Right cardiac atrium (tissue), 5 donors: ENCODE measurements around the gene MPDU1. TPM values are rescaled to one million over a fixed set of nuclear protein-coding genes. Genes with fewer than 3 reads are reported as not detected.
"Not testable (repeated sequence)": the region's sequence is repeated elsewhere in the genome, so short reads cannot be mapped to it uniquely, and the experiment has no call there.

Experiments
- ATAC-seq, 2 donors: fragments of 200-7000 bp; cut with Tn5 transposase; one replicate each; pipeline versions ENCODE4 v1.8.0 to v1.9.1; 2020; ENCODE audit warnings: moderate library complexity in 2 of 2, mild to moderate bottlenecking in 1 of 2
- DNase-seq, 3 donors: peaks; one replicate each; pipeline ENCODE4 v3.0.0-alpha.2; 2020
- H3K27ac ChIP-seq: one replicate; pipeline ENCODE4 v1.5.1; 2013; ENCODE audit warnings: mild to moderate bottlenecking, low read length, control low read depth, moderate library complexity
- H3K27me3 ChIP-seq: one replicate; pipeline ENCODE4 v1.6.1; 2013; ENCODE audit not compliant: control insufficient read depth, insufficient read depth
- H3K4me1 ChIP-seq: one replicate; pipeline ENCODE4 v1.6.1; 2013; ENCODE audit warnings: low read length; ENCODE audit not compliant: control insufficient read depth, insufficient read depth
- H3K4me3 ChIP-seq: one replicate; pipeline ENCODE4 v1.5.1; 2013; ENCODE audit warnings: low read length, control low read depth
- H3K9me3 ChIP-seq: one replicate; pipeline ENCODE4 v1.6.1; 2013; ENCODE audit warnings: low read length; ENCODE audit not compliant: control insufficient read depth
- WGBS: extraction: QIAGEN DNeasy Blood & Tissue Kit; methylation state at CpG from one replicate; pipeline ENCODE4 v1.1.7; 2013; 5-methylcytosine and 5-hydroxymethylcytosine counted together
- intact Hi-C, 4 donors: fragments of 100-400 bp; cut with DNase I; formaldehyde crosslinking; loops; one replicate each; pipeline versions ENCODE4 v1.11.0 to v1.14.0; 2022 to 2023
- polyA plus RNA-seq: library from polyadenylated mRNA; stranded (reverse); fragments of 200-250 nt; gene quantifications from one replicate; pipeline ENCODE4 v1.2.3, GENCODE V29; 2013
- total RNA-seq, 4 donors: library from RNA; stranded (reverse); fragmentation: NEBNext Ultra II Directional; extraction: Animal tissue kit (Norgen Biotek cat#: 25700); gene quantifications; one replicate each; pipeline ENCODE4 v1.2.1, GENCODE V29; 2021
- donor health status: healthy with polysubstance abuse.
- donor health status: DM: no; HTN: yes; CAD: no.
- donor health status: DM: no; HTN: no; CAD: no.
- donor health status: DM: no; HTN: yes; CAD: no; lungs with severe emphysema.
- donor health status: DM: yes; HTN: yes; CAD: no.

Gene MPDU1
- total and polyA plus RNA-seq, 5 donors, result 19.3 to 43.7 (median 29.6) TPM

DNA sequence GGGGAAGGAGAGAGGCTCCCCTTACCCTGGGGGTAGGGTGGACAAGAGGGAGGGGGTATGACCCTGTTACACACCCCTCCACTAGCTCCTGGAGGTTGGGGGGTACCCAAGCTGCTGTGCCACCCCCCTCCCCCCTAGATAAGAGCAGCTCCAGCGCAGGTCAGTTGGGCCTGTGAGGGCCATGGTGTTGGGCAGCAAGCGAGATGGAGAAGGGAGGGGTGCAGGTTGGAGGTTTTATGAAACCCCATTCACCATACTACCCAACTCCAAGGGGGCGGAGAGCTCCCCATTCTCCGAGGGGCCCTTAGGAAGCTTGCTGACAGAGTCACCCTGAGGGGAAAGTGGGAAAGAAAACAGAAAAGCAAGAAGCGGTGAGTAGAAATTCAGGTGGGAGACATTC, 7.9 kb downstream of the MPDU1 start:
- Histone ChIP-seq H3K27ac (no peak overlapping the region), H3K27me3 (no peaks in the 10 kb centered on the region), H3K4me1 (no peaks in the 10 kb centered on the region), H3K4me3 (no peak overlapping the region), H3K9me3 (no peaks in the 10 kb centered on the region)
- ATAC-seq (no peak), DNase-seq (no peak)
- 86% methylated on average over 5 of the region's 5 CpGs for WGBS
- intact Hi-C loops, result no loop called here

DNA sequence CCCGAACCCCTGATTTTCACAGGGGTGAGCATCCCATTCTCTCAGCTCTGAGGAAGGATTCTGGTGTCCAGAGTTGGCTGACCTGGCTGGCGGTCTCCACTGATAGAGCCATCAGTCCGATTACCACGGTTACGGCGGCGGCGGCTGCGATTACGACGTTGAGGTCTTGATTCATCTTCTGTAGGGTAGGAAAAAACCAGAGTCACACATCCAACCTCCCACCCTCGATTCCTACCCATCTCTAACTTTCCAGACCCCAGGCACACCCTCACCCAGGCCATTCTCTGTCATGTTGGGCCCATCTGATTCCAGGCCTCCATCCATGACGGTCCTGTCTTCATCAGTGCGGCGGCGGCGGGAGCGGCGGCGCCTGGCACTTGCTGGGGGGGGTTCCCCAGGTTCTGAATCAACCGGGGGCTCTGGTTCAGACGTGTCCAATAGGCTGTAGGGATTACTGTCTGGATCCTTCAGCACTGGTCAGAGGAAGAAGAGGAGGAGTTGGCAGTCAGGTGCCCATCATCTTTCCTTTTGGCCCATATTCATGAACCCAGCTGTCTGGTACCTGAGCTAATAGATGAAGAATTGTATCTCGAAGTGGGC, 8.9 kb downstream of the MPDU1 start:
- Histone ChIP-seq H3K9me3 (no peaks in the 10 kb centered on the region), H3K4me1 (no peaks in the 10 kb centered on the region), H3K27ac (no peak overlapping the region), H3K27me3 (no peaks in the 10 kb centered on the region), H3K4me3 (no peak overlapping the region)
- ATAC-seq (no peak), DNase-seq (no peak)
- WGBS, result 92% methylated on average over 23 of the region's 23 CpGs
- intact Hi-C loops, result no loop called here

- Histone ChIP-seq H3K4me1 (no peaks in the 10 kb centered on the region), H3K27me3 (no peaks in the 10 kb centered on the region), H3K9me3 (no peaks in the 10 kb centered on the region), H3K4me3 (no peak overlapping the region), H3K27ac (no peak overlapping the region)
- no peak for DNase-seq
- ATAC-seq, result no peak
- intact Hi-C loops, result no loop called here
- 80% methylated on average over 12 of the region's 12 CpGs for WGBS
Measured at GRCh38 chr17:7593296-7593695, 9.6 kb downstream of the MPDU1 start.

DNA sequence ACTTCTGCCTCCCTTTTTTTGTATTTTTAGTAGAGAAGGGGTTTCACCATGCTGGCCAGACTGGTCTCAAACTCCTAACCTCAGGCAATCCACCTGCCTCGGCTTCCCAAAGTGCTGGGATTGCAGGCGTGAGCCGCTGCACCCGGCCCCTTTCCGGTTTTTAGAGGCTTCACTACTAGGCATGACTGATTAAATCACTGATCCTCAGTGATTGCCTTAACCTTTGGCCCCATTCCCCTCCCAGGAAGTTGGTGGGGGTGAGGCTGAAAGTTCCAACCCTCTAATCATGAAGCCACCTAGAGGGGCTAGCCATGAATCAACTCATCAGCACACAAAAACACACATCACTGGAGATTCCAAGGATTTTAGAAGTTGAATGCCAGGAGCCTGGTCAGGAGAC, 13.9 kb downstream of the MPDU1 start:
- ATAC-seq, H3K4me3 ChIP-seq, DNase-seq, H3K9me3 ChIP-seq, intact Hi-C loops, H3K27ac ChIP-seq, H3K27me3 ChIP-seq, H3K4me1 ChIP-seq: not testable (repeated sequence)
- 83% methylated on average over 5 of the region's 5 CpGs for whole genome bisulfite sequencing

GRCh38 chr17:7606280-7606679, 22.6 kb downstream of the MPDU1 start:
- ATAC-seq, result peak; percentile 87 to 94

GRCh38 chr17:7610641-7611040, 27.0 kb downstream of the MPDU1 start:
- Histone ChIP-seq H3K4me3 (no peak overlapping the region), H3K9me3 (no peaks in the 10 kb centered on the region), H3K27me3 (no peaks in the 10 kb centered on the region), H3K4me1 (peaks cover 3% of the 10 kb centered on the region), H3K27ac (no peak overlapping the region)
- WGBS, result 98% methylated on average over 2 of the region's 2 CpGs
- ATAC-seq (no peak), DNase-seq (no peak)
- intact Hi-C loops, result no loop called here

More at GRCh38 chr17:7606280-7606679, 22.6 kb downstream of the MPDU1 start:
- Histone ChIP-seq H3K27me3 (no peaks in the 10 kb centered on the region), H3K27ac (peak overlapping the region; percentile 85), H3K4me1 (no peaks in the 10 kb centered on the region), H3K9me3 (no peaks in the 10 kb centered on the region), H3K4me3 (no peak overlapping the region)
- no peak for DNase-seq
- 73% methylated on average over 4 of the region's 4 CpGs for WGBS
- intact Hi-C loops, result no loop called here

DNA sequence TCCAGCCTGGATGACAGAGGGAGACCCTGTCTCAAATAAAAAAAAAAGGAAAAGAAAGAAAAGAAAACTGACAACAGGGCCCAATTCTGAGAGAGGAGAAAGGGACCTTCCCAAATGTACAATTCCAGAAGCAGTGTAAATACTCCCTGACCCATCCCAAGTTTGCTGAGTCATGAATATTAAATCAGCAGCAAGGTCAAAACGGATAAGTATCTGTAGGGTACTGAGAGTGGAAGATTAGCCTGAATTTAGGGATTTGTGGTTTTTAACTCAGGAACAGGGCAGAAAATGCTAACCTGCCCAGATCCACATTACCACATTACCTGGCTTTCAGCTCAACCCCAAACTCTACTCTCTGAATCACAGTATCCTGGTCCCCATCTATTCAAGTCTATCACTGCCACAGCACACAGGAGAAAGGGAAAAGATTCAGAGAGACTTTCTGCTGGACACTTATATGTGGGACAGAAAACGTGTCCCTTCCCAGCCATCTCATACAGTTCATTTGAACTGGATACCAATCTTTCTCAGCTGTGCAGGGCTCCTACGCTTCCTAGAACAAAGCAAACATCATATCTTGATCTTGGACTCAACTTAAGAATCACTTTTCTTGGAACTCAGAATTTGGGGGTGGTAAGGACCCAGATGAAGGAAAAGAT, 28.1 kb downstream of the MPDU1 start:
- 49% methylated on average over 3 of the region's 3 CpGs for WGBS
- intact Hi-C loops, result no loop called here
- DNase-seq, result no peak

DNA sequence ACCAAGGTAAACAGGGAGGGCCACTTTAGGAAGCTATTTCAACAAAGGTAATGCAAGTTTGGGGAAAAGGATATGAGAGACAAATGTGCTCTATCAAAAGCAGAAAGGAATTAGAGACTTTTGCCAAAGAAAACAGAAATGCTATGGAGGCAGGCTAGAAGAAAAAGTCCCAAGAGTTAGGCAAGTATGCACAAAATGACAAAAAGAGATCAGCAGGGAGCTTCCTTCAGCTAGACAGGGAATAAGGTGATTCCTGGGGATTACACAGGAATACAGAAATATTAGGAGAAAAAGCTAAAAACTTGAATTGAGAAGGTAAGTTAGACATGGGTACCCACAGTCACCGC, 28.6 kb downstream of the MPDU1 start:
- ATAC-seq, result no peak
- H3K4me1 ChIP-seq, result peaks cover 3% of the 10 kb centered on the region
- no peaks in the 10 kb centered on the region for H3K9me3 ChIP-seq
- H3K4me3 ChIP-seq, result no peak overlapping the region
- no peak for DNase-seq
- intact Hi-C loops, result no loop called here
- H3K27ac ChIP-seq, result peak overlapping the region; percentile 32
- 88% methylated on average over 1 of the region's 1 CpG for WGBS
- H3K27me3 ChIP-seq, result no peaks in the 10 kb centered on the region

More for the DNA sequence above, 28.1 kb downstream of the MPDU1 start:
- H3K27ac ChIP-seq, result peak overlapping the region; percentile 32
- no peak for ATAC-seq
- no peak overlapping the region for H3K4me3 ChIP-seq
- H3K27me3 ChIP-seq, result no peaks in the 10 kb centered on the region
- H3K9me3 ChIP-seq, result no peaks in the 10 kb centered on the region
- H3K4me1 ChIP-seq, result peaks cover 3% of the 10 kb centered on the region

DNA sequence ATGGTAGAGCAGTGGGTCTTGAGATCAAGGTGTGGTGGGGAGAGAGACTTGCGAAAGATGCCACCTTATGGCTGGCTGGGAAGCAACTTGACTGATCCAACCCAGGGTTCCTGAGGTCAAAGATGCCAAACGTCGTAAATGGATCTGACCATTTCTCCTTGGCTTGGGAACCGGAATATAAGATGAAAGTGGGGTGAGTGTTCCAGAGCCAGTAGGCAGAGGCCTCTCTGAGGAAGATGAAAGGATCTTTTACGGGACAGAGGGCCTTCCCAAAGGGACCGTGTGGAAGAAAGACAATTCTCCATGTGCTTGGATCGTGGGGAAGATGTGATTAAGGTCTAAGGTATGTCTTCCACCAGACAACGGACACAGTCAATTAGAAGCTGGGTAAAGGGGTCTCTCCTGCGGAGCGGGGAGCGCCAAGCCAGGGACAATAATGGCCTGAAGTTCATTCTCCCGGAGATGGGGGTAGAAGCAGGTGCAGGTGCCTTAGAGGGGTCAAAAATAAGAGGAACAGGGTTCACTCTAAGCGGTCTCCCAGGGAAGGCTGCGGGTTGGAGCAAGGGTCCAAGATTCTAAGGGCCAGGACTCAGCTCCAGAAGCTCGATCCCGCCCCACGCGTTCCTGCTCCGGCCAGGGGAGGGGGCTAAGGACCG, 30.2 kb downstream of the MPDU1 start:
- Histone ChIP-seq H3K4me1 (peaks cover 3% of the 10 kb centered on the region), H3K27ac (peak overlapping the region; percentile 86), H3K9me3 (no peaks in the 10 kb centered on the region), H3K4me3 (peak overlapping the region; percentile 66), H3K27me3 (no peaks in the 10 kb centered on the region)
- no peak for DNase-seq
- ATAC-seq, result no peak
- intact Hi-C loops, result no loop called here
- WGBS, result 7% methylated on average over 20 of the region's 20 CpGs

DNA sequence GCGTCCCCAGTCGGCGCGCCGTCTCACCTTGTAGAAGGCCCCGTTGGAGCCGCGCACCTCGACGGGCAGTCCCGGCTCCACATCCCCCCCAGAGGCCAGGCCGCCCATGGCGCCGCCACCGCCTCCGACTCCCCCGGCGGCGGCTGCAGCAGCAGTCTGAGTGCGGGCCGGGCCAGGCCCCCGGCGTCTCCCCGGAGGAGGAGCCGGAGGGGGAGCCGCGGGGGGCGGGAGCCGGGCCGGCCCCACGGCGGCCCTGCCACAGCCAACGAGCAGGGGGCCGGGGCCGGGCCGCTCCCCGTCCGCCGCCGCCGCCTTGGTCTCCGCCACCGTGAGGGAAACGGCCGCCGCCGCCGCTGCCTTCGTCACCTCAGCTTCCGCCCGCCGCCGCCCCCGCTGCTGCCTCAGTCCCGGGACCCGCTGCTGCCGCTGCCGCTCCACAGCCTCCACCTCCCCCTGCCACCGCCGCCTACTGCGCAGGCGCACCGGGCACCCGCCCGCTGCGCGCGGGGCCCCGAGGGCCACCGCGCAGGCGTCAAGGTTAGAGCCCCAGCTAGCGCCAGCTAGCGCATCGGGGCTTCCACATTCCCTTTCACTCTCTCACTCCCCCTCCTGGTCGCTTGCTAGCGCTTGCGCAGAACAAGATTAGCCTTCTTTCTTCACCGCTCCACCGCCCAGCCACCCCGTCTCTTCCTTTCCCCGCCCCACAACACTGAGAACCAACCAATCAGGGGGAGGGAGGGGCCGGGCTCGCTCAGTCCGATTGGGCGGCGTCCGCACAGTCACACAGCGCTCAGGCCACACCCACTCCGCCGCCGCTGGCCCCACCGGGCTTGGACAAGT, 31.0 kb downstream of the MPDU1 start, which contains the start of gene FXR2:
FXR2 (minus strand) TSS at position 473 of the 840 bp plus-strand sequence; CDS start at position 108, 365 bp downstream.
- Histone ChIP-seq H3K27me3 (no peaks in the 10 kb centered on the region), H3K4me3 (peak within 1 kb of the TSS; percentile 66), H3K27ac (peak within 1 kb of the TSS; percentile 86), H3K4me1 (peaks cover 3% of the 10 kb centered on the region), H3K9me3 (no peaks in the 10 kb centered on the region)
- peak; percentile 99 for ATAC-seq
- intact Hi-C loops, result no loop called here
- DNase-seq, result peak; percentile 100
- under 1% methylated on average over 92 of the region's 93 CpGs for WGBS
